NCI-H1105 (cell line): ENCODE measurements around the gene STK4.

Experiments used
- DNase-seq: peaks from one replicate; lab custom pipeline; 2025; lab: John Stamatoyannopoulos, UW

The STK4 gene

GRCh38 chr20:45111799-45112471, 145.6 kb downstream of the STK4 start:
- no peak for DNase-seq

- no peak for DNase-seq
These were observed 146.4 kb downstream of the STK4 start for GRCh38 chr20:45112754-45113153.

- DNase-seq, result no peak
These were observed 147.6 kb downstream of the STK4 start for GRCh38 chr20:45113865-45114264.

- DNase-seq, result no peak
These were observed 148.4 kb downstream of the STK4 start, which contains the start of gene WFDC5 for GRCh38 chr20:45114465-45115385. Gene WFDC5 (minus strand): TSS chr20:45115174. CDS start chr20:45115083, 91 bp downstream.

- DNase-seq, result no peak
These were observed 149.1 kb downstream of the STK4 start for GRCh38 chr20:45115386-45115774.

GRCh38 chr20:45115829-45116228, 149.5 kb downstream of the STK4 start:
- no peak for DNase-seq

GRCh38 chr20:45117581-45117980, 151.3 kb downstream of the STK4 start:
- DNase-seq, result no peak

- no peak for DNase-seq
These were observed 151.7 kb downstream of the STK4 start for GRCh38 chr20:45118028-45118427.

- DNase-seq, result no peak
These were observed 153.4 kb downstream of the STK4 start for GRCh38 chr20:45119556-45120266.

GRCh38 chr20:45121388-45121787, 155.1 kb downstream of the STK4 start:
- DNase-seq, result no peak

- DNase-seq, result no peak
These were observed 158.1 kb downstream of the STK4 start, which contains the start of gene WFDC12 for GRCh38 chr20:45124365-45124764. Gene WFDC12 (minus strand): TSS chr20:45124465. CDS start chr20:45124447, 18 bp downstream.

GRCh38 chr20:45128099-45128498, 161.8 kb downstream of the STK4 start:
- no peak for DNase-seq
